T-cell (primary cell): ENCODE data around the gene SELENOO. TPM values are rescaled to one million over a fixed set of nuclear protein-coding genes. Genes with fewer than 3 reads are reported as not detected.
A peak's percentile ranks its signal among the peaks of the same experiment; 100 is the strongest.

ENCODE experiments used
- ATAC-seq, 4 experiments: fragments of 200-7000 bp in 3 of 4; fragments of 150-1000 bp in 1 of 4; cut with Tn5 transposase; replicated peaks in 1 of 4; 1 replicate in 3 of 4; 2 replicates in 1 of 4; pipeline ENCODE4 v1.10.0; 2021; ENCODE audit warnings: moderate library complexity in 3 of 4, mild to moderate bottlenecking in 2 of 4, moderate number of reproducible peaks in 1 of 4
- CTCF ChIA-PET, 2 donors: fragments of 300-600 bp; sonication (Branson Sonifier 250); formaldehyde crosslinking; loops; one replicate each; lab custom pipeline; 2022; ENCODE audit warnings: antibody characterized with exemption in 2 of 2; lab: Charles Lee
- POLR2A ChIA-PET, 2 donors: fragments of 300-600 bp; sonication (Branson Sonifier 250); formaldehyde crosslinking; loops; one replicate each; lab custom pipeline; 2022; ENCODE audit warnings: antibody characterized with exemption in 2 of 2; lab: Charles Lee
- DNase-seq, 35 experiments: peaks; one replicate each; pipeline versions ENCODE4 v3.0.0 to v3.0.0-alpha.2; 2013 to 2023
- H3K27ac ChIP-seq: one replicate; pipeline ENCODE4 v1.5.1; 2013; ENCODE audit warnings: low read length
- H3K27me3 ChIP-seq, 2 experiments: replicated peaks in 1 of 2; 1 replicate in 1 of 2; 2 replicates in 1 of 2; pipeline versions ENCODE4 v1.6.1 to v1.7.0; 2013; ENCODE audit warnings: low read length in 1 of 2, mixed read lengths in 1 of 2; ENCODE audit not compliant: control insufficient read depth in 2 of 2, insufficient read depth in 2 of 2; ENCODE audit errors: extremely low read depth in 1 of 2
- H3K36me3 ChIP-seq, 2 donors: 1 replicate in 1 of 2; 2 replicates in 1 of 2; pipeline versions ENCODE4 v1.6.1 to v1.7.0; 2013; ENCODE audit warnings: low read length in 1 of 2; ENCODE audit not compliant: control insufficient read depth in 2 of 2, insufficient read depth in 1 of 2; ENCODE audit errors: extremely low read depth in 1 of 2
- H3K4me1 ChIP-seq, 2 experiments: 1 replicate in 1 of 2; 2 replicates in 1 of 2; pipeline versions ENCODE4 v1.6.1 to v1.7.0; 2013; ENCODE audit warnings: low read length in 2 of 2, mixed read lengths in 1 of 2; ENCODE audit not compliant: insufficient read depth in 2 of 2, control insufficient read depth in 1 of 2; ENCODE audit errors: extremely low read depth in 1 of 2
- H3K4me3 ChIP-seq, 2 donors: 1 replicate in 1 of 2; 2 replicates in 1 of 2; pipeline versions ENCODE4 v1.5.1 to v1.7.0; 2013; ENCODE audit warnings: mild to moderate bottlenecking in 2 of 2, low read length in 1 of 2, moderate library complexity in 1 of 2; ENCODE audit not compliant: control insufficient read depth in 1 of 2; ENCODE audit errors: extremely low read depth in 1 of 2
- H3K9me3 ChIP-seq: 2 replicates; pipeline ENCODE4 v1.7.0; 2013
- H3K27ac Mint-ChIP-seq, 2 donors: one replicate each; pipeline ENCODE4 v1.8.0; 2020 to 2021; ENCODE audit warnings: mild to moderate bottlenecking in 2 of 2, mixed read lengths in 2 of 2
- H3K27me3 Mint-ChIP-seq, 2 donors: one replicate each; pipeline ENCODE4 v1.8.0; 2021 to 2022; ENCODE audit warnings: mixed read lengths in 2 of 2
- H3K36me3 Mint-ChIP-seq: one replicate; pipeline ENCODE4 v1.8.0; 2021; ENCODE audit warnings: mixed read lengths
- H3K4me1 Mint-ChIP-seq, 3 donors: one replicate each; pipeline ENCODE4 v1.8.0; 2020 to 2022; ENCODE audit warnings: mixed read lengths in 3 of 3, mild to moderate bottlenecking in 1 of 3
- H3K4me3 Mint-ChIP-seq, 3 donors: one replicate each; pipeline ENCODE4 v1.8.0; 2020 to 2022; ENCODE audit warnings: mild to moderate bottlenecking in 3 of 3, mixed read lengths in 3 of 3, moderate library complexity in 3 of 3
- H3K9me3 Mint-ChIP-seq, 3 donors: one replicate each; pipeline ENCODE4 v1.8.0; 2020 to 2022; ENCODE audit warnings: mixed read lengths in 3 of 3
- WGBS: methylation state at CpG from one replicate; pipeline ENCODE4 v1.1.5; 2013; ENCODE audit warnings: missing lambda C conversion rate; ENCODE audit not compliant: insufficient coverage; 5-methylcytosine and 5-hydroxymethylcytosine counted together
- total RNA-seq, 35 experiments: library from RNA in 6 of 35; stranded (reverse) in 6 of 35; fragments of 120-200 nt in 1 of 35; gene quantifications; one replicate each; pipeline versions ENCODE4 v1.2.1 to v1.2.4 and lab custom pipeline; 2013 to 2026

Gene SELENOO
- total RNA-seq, 5 donors from 2014 or later (not counting 1 experiment from before 2014, with no cell fraction given) = 28.9 to 51.0 (median 46.1) TPM

- Mint-ChIP-seq H3K36me3 (no peaks in the 10 kb centered on the region), H3K9me3 (no peaks in the 10 kb centered on the region), H3K4me3 (peak overlapping the region in 1 of 3 donors; percentile 16), H3K4me1 (peaks cover 6 to 7% (median 7%) of the 10 kb centered on the region in 3 donors), H3K27me3 (peaks cover 14 to 31% of the 10 kb centered on the region in 2 donors), H3K27ac (no peak overlapping the region)
- ChIA-PET CTCF (interaction anchor here in 1 of 2 donors (0.6 kb wide), 1 partner anchor 139 kb away, joined by 4 read pairs; no protein-coding TSS in a partner anchor), POLR2A (no interaction called here)
- Histone ChIP-seq H3K4me3 (no peak overlapping the region), H3K9me3 (no peaks in the 10 kb centered on the region), H3K4me1 (peaks cover 0 to 18% of the 10 kb centered on the region in 2 experiments), H3K27ac (no peak overlapping the region), H3K27me3 (peaks cover 0 to 52% of the 10 kb centered on the region in 2 experiments), H3K36me3 (no peaks in the 10 kb centered on the region)
- 85% methylated on average over 3 of the region's 15 CpGs for WGBS
- DNase-seq (no peak), ATAC-seq (no peak)
These were observed 58.5 kb downstream of the SELENOO start for GRCh38 chr22:50259302-50259701.

DNA sequence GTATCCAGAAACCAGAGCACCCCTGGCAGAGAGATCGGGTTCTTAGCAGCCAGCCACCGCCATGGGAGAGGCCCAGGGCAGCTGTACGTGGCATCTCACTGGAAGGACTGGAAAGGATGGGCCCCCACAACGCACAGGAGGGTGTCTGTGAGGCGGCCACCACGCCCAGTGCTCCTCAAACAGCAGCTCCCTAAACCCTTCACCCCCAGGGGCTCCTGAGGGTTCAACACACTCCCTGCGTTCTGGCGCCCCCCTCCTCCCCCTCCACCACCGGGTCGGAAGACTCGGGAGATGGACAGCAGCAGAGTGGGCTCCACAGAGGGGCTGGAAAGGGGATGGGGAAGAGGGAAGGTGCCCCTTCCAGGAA lies 59.6 kb downstream of the SELENOO start:
- no peaks in the 10 kb centered on the region for H3K9me3 ChIP-seq
- peaks cover 0 to 18% of the 10 kb centered on the region in 2 experiments for H3K4me1 ChIP-seq
- H3K27ac ChIP-seq = no peak overlapping the region
- ATAC-seq = no peak
- no peak for DNase-seq
- ChIA-PET POLR2A (no interaction called here), CTCF (interaction anchor here in 1 of 2 donors (0.6 kb wide), 2 partner anchors 8 to 103 kb away, joined by 3 to 4 read pairs; no protein-coding TSS in a partner anchor)
- H3K36me3 Mint-ChIP-seq = no peaks in the 10 kb centered on the region
- H3K27ac Mint-ChIP-seq = no peak overlapping the region
- H3K4me1 Mint-ChIP-seq = peaks cover 6 to 7% (median 7%) of the 10 kb centered on the region in 3 donors
- no peak overlapping the region for H3K4me3 ChIP-seq
- H3K9me3 Mint-ChIP-seq = no peaks in the 10 kb centered on the region
- H3K27me3 ChIP-seq = peaks cover 0 to 52% of the 10 kb centered on the region in 2 experiments
- no peaks in the 10 kb centered on the region for H3K36me3 ChIP-seq
- H3K27me3 Mint-ChIP-seq = peaks cover 14 to 34% of the 10 kb centered on the region in 2 donors
- 54% methylated on average over 3 of the region's 11 CpGs for WGBS
- H3K4me3 Mint-ChIP-seq = peak overlapping the region in 1 of 3 donors; percentile 7

DNA sequence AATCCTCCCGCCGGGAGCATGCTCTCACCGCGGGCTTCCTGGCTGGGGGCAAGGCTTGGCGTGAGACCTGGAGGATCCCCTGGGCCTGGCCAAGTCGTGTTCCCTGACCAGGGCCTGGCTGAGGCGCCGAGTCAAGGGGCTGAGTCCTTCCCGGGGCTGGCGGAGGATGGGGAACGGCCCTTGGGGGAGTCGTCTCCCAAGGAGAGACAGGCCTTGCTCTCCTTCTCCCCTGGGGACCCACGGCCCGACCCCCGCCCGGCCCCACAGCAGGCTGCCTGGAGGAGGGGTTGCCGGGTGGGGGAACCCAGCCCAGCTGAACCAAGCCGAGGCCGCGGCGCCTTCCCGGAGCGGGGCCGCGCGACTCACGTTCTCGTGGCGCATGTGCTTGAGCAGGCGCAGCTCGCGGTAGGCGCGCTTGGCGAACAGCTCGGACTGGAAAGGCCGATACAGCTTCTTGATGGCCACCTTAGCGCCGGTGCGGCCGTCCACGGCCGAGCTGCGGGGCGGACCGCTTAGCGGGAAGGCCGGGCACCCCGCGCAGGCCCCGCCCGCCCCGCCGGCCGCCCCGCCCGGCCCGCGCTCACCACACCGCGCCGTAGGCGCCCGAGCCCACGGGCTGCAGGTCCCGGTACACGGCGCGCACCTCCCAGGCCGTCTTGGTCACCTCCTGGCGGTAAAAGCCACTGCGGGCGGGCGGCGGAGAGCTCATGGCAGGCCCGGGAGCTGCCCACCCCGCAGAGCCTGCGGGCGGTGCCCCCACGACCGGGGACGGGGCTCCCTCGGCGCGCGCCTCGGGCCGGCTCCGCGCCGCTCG lies 60.2 kb downstream of the SELENOO start:
- peaks cover 14 to 34% of the 10 kb centered on the region in 2 donors for H3K27me3 Mint-ChIP-seq
- Histone ChIP-seq H3K9me3 (no peaks in the 10 kb centered on the region), H3K4me1 (peaks cover 0 to 18% of the 10 kb centered on the region in 2 experiments), H3K27me3 (peaks cover 0 to 52% of the 10 kb centered on the region in 2 experiments), H3K4me3 (no peak overlapping the region), H3K36me3 (no peaks in the 10 kb centered on the region), H3K27ac (no peak overlapping the region)
- H3K4me1 Mint-ChIP-seq = peaks cover 6 to 7% (median 7%) of the 10 kb centered on the region in 3 donors
- H3K4me3 Mint-ChIP-seq = peak overlapping the region in 1 of 3 donors; percentile 7
- 2% methylated on average over 90 of the region's 92 CpGs for WGBS
- ATAC-seq = peak; percentile 13 to 62 (median 31)
- DNase-seq = peak in 1 of 35 experiments; percentile 35
- CTCF ChIA-PET = interaction anchor here in 1 of 2 donors (0.6 to 1.5 kb wide), 2 partner anchors 9 kb away, joined by 3 to 4 read pairs; no protein-coding TSS in a partner anchor
- no peaks in the 10 kb centered on the region for H3K9me3 Mint-ChIP-seq
- no peak overlapping the region for H3K27ac Mint-ChIP-seq
- H3K36me3 Mint-ChIP-seq = no peaks in the 10 kb centered on the region
- POLR2A ChIA-PET = no interaction called here

DNA sequence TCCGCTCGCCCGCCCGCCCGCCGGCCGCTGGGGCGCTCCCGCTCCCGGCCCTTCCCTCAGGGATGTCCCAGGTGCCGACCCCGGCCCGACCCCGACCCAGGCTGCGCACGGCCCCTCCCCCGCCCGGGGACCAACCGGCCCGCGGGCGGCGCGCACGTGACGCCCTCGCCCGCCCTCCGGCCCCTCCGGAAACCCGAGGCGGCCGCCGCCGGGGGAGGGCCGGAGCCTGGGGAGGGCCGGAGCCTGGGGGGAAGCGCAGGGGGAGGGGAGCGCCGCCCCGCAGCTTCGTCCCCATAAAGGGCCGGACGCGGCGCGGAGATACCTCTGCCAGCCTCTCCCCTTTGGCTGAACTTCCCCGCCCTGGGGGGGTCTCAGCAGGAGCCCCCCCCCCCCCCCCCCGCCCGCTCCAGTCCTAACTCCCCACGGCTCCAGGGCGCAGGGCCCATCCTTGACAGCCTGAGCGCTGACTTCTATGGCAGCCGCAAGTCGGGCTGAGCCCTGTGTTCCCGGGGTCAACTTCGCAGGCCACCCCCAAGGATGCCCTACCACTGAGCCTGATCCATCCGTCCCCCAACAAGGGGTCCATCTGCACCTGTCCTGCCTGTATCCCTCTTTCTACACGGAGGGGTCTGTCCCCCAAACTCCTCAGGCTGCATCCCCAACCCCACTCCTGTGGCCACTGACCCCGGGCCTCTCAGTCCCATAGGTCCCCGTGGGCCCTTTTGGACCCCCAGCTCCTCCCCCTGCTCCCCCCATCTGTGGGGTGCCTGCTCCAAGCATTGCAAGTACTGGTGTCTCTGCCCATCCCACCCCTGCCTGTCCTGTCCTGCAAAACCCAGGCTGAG lies 61.0 kb downstream of the SELENOO start, which contains the start of gene MAPK12:
Gene MAPK12, minus strand, starts transcription at position 69 of the 845 bp plus-strand sequence. CDS start 174 bp downstream, outside the sequence.
- peaks cover 0 to 46% of the 10 kb centered on the region in 2 experiments for H3K27me3 ChIP-seq
- H3K27ac Mint-ChIP-seq = no peak within 1 kb of the TSS
- H3K4me1 ChIP-seq = peaks cover 0 to 18% of the 10 kb centered on the region in 2 experiments
- ATAC-seq (no peak), DNase-seq (no peak)
- ChIA-PET POLR2A (no interaction called here), CTCF (interaction anchor here in 1 of 2 donors (1.5 kb wide), 1 partner anchor 9 kb away, joined by 4 read pairs; no protein-coding TSS in a partner anchor)
- no peak within 1 kb of the TSS for H3K4me3 ChIP-seq
- no peaks in the 10 kb centered on the region for H3K36me3 Mint-ChIP-seq
- H3K27me3 Mint-ChIP-seq = peaks cover 14 to 34% of the 10 kb centered on the region in 2 donors
- H3K4me3 Mint-ChIP-seq = peak within 1 kb of the TSS; percentile 41 to 75 (median 47)
- no peaks in the 10 kb centered on the region for H3K36me3 ChIP-seq
- H3K27ac ChIP-seq = no peak within 1 kb of the TSS
- peaks cover 6 to 7% (median 7%) of the 10 kb centered on the region in 3 donors for H3K4me1 Mint-ChIP-seq
- no peaks in the 10 kb centered on the region for H3K9me3 Mint-ChIP-seq
- 6% methylated on average over 46 of the region's 61 CpGs for WGBS
- H3K9me3 ChIP-seq = no peaks in the 10 kb centered on the region

- Histone ChIP-seq H3K4me3 (no peak overlapping the region), H3K27me3 (peaks cover 0 to 42% of the 10 kb centered on the region in 2 experiments), H3K36me3 (no peaks in the 10 kb centered on the region), H3K9me3 (no peaks in the 10 kb centered on the region), H3K4me1 (peaks cover 0 to 18% of the 10 kb centered on the region in 2 experiments), H3K27ac (no peak overlapping the region)
- Mint-ChIP-seq H3K27me3 (peaks cover 14 to 31% of the 10 kb centered on the region in 2 donors), H3K4me3 (peak overlapping the region; percentile 41 to 75 (median 47)), H3K4me1 (peaks cover 6 to 7% (median 7%) of the 10 kb centered on the region in 3 donors), H3K36me3 (no peaks in the 10 kb centered on the region), H3K27ac (no peak overlapping the region), H3K9me3 (no peaks in the 10 kb centered on the region)
- no peak for DNase-seq
- ChIA-PET POLR2A (no interaction called here), CTCF (interaction anchor here in 1 of 2 donors (1.5 kb wide), 1 partner anchor 10 kb away, joined by 4 read pairs; no protein-coding TSS in a partner anchor)
- ATAC-seq = no peak
- 37% methylated on average over 7 of the region's 7 CpGs for WGBS
These were observed 61.7 kb downstream of the SELENOO start for GRCh38 chr22:50262460-50262911.
